Heart right ventricle (tissue), 16 donors: ENCODE data around the gene ZWILCH. TPM values are rescaled to one million over a fixed set of nuclear protein-coding genes. Genes with fewer than 3 reads are reported as not detected.

Source experiments
- ATAC-seq, 8 donors: fragments of 200-7000 bp; cut with Tn5 transposase; one replicate each; pipeline ENCODE4 v1.9.1; 2020; ENCODE audit warnings: mild to moderate bottlenecking in 8 of 8, moderate library complexity in 8 of 8, moderate number of reproducible peaks in 1 of 8
- DNase-seq, 2 donors: peaks; one replicate each; pipeline ENCODE4 v3.0.0-alpha.2; 2020
- H3K27ac ChIP-seq, 10 donors: fragments of 200-600 bp; sonication (generic) in 2 of 10; one replicate each; pipeline versions ENCODE4 v1.5.0 to v1.8.0; 2020 to 2022; ENCODE audit warnings: mild to moderate bottlenecking in 3 of 10
- H3K27me3 ChIP-seq, 7 donors: fragments of 200-600 bp; one replicate each; pipeline ENCODE4 v1.8.0; 2021 to 2022; ENCODE audit warnings: mild to moderate bottlenecking in 2 of 7
- H3K36me3 ChIP-seq, 9 donors: fragments of 200-600 bp; sonication (generic) in 1 of 9; one replicate each; pipeline versions ENCODE4 v1.5.0 to v1.8.0; 2020 to 2022; ENCODE audit warnings: mild to moderate bottlenecking in 2 of 9
- H3K4me1 ChIP-seq, 9 donors: fragments of 200-600 bp; sonication (generic) in 1 of 9; one replicate each; pipeline versions ENCODE4 v1.5.0 to v1.8.0; 2020 to 2022; ENCODE audit warnings: mild to moderate bottlenecking in 4 of 9
- H3K4me3 ChIP-seq, 10 donors: fragments of 200-600 bp; sonication (generic) in 2 of 10; one replicate each; pipeline versions ENCODE4 v1.5.0 to v1.8.0; 2020 to 2022; ENCODE audit warnings: mild to moderate bottlenecking in 7 of 10, moderate library complexity in 2 of 10
- H3K9me3 ChIP-seq, 11 donors: fragments of 200-600 bp in 10 of 11; sonication (generic) in 2 of 11; one replicate each; pipeline versions ENCODE4 v1.5.0 to v1.8.0; 2013 to 2022; ENCODE audit warnings: mild to moderate bottlenecking in 2 of 11, control low read depth in 1 of 11, moderate library complexity in 1 of 11
- WGBS, 2 donors: extraction: QIAGEN DNeasy Blood & Tissue Kit; methylation state at CpG; one replicate each; pipeline ENCODE4 v1.1.7; 2013; ENCODE audit warnings: inconsistent platforms in 1 of 2; 5-methylcytosine and 5-hydroxymethylcytosine counted together
- intact Hi-C, 10 donors: fragments of 100-400 bp; cut with DNase I; formaldehyde crosslinking; loops; one replicate each; pipeline versions ENCODE4 v1.11.1 to v1.14.2; 2022
- polyA plus RNA-seq, 2 donors: library from polyadenylated mRNA; stranded (reverse); fragments of 200-250 nt; gene quantifications; one replicate each; pipeline ENCODE4 v1.2.3, GENCODE V29; 2013
- total RNA-seq, 10 donors: library from RNA; stranded (reverse); fragmentation: NEBNext Ultra II Directional in 3 of 10; extraction: Animal tissue kit (Norgen Biotek cat#: 25700) in 3 of 10; gene quantifications; one replicate each; pipeline versions ENCODE4 v1.2.1 to v1.2.4, GENCODE V29; 2021 to 2023
- TF ChIP-seq, protein P1 (sequence below), 9 donors: fragments of 200-600 bp; sonication (generic) in 2 of 9; IDR thresholded peaks; one replicate each; pipeline versions ENCODE4 v1.5.0 to v1.8.0; 2021 to 2022; ENCODE audit warnings: antibody characterized with exemption in 9 of 9, mild to moderate bottlenecking in 5 of 9, moderate library complexity in 1 of 9
- donor health status: Arrhythmogenic right ventricular cardiomyopathy.
- donor health status: ischemic (EF 13 %, LVEDD 7.1; RV severe dilation, severe dysfunction).
- donor health status: healthy with polysubstance abuse.
- donor health status: DM: no; HTN: yes; CAD: no.
- donor health status: DM: no; HTN: no; CAD: no.
- donor health status: ischemic (EF 25% LVEDD 6.9; RV normal size, moderate dysfunction).
- donor health status: ischemic (EF 25% LVEDD 5.7; RV mildly dilated, moderate dysfunction).
- donor health status: healthy.
- donor health status: DM: yes; HTN: yes; CAD: no.
- donor health status: Ischemic cardiomyopathy.
- donor health status: ischemic (EF 35%, LVEDD 5.7; RV mildly dilated, moderate dysfunction).
- donor health status: nonischemic (EF 11% LVEDD 7.7; RV severe dilation, severe dysfunction).
- donor health status: DM: yes; HTN: yes; CAD: no.
- donor health status: PGD.
- donor health status: ischemic (EF 29% LVEDD 5.4; RV normal size, mild dysfunction).
- donor health status: nonischemic (EF 23%, LVEDD 6.1; RV moderate dilation, normal function).

ZWILCH gene
- total and polyA plus RNA-seq, 12 donors = 1.5 to 6.6 (median 2.3) TPM

DNA sequence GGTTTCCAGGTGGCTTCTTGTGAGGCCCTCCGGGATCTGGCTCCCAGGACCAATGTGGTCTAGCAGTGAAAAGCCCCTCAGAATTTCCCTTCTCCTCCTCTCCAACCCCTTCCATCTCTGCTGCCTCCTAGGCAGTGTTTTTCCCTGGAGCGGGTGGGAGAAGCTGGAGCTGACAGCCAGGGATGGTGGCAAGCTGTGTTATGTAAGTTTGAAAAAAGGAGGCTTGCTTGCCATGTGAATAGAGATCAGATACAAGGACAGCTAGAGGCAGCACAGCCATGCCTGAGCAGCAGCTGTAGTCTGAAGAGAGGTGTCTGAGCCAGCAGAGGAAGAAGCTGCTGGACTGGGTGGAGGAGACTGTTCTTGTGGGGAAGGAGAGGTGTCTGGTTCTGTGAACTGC is 28.1 kb upstream of the ZWILCH start:
- intact Hi-C loops = no loop called here
- DNase-seq (no peak), ATAC-seq (no peak)
- Histone ChIP-seq H3K27ac (no peak overlapping the region), H3K4me1 (peaks cover 0 to 27% (median 15%) of the 10 kb centered on the region in 9 donors), H3K4me3 (no peak overlapping the region), H3K27me3 (no peaks in the 10 kb centered on the region), H3K9me3 (no peaks in the 10 kb centered on the region), H3K36me3 (peaks cover 0 to 12% (median 6%) of the 10 kb centered on the region in 9 donors)
- WGBS, 2 donors = 96% methylated on average over 2 of the region's 2 CpGs
- TF ChIP-seq, protein P1, sequence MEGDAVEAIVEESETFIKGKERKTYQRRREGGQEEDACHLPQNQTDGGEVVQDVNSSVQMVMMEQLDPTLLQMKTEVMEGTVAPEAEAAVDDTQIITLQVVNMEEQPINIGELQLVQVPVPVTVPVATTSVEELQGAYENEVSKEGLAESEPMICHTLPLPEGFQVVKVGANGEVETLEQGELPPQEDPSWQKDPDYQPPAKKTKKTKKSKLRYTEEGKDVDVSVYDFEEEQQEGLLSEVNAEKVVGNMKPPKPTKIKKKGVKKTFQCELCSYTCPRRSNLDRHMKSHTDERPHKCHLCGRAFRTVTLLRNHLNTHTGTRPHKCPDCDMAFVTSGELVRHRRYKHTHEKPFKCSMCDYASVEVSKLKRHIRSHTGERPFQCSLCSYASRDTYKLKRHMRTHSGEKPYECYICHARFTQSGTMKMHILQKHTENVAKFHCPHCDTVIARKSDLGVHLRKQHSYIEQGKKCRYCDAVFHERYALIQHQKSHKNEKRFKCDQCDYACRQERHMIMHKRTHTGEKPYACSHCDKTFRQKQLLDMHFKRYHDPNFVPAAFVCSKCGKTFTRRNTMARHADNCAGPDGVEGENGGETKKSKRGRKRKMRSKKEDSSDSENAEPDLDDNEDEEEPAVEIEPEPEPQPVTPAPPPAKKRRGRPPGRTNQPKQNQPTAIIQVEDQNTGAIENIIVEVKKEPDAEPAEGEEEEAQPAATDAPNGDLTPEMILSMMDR (IDR thresholded peaks at IDR 0.05) = no peak

DNA sequence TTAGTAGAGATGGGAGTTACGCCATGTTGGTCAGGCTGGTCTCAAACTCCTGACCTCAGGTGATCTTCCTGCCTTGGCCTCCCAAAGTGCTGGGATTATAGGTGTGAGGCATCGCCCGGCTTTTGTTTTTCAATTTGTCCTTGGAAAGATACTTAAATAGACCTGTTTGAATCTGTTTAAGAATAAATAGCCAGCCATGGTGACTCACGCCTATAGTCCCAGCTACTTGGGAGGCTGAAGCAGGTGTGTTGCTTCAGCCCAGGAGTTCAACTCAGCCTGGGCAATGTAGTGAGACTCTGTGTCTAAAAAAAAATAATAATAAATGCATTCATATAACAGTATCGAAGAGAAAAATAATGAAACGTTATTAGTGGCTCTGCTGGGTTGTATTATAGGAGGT is 24.9 kb upstream of the ZWILCH start:
- intact Hi-C loops = loop anchor here in 1 of 10 donors (10.0 kb wide), 1 partner anchor 75 kb away; no protein-coding TSS in a partner anchor
- TF ChIP-seq, protein P1 (IDR thresholded peaks at IDR 0.05) = no peak
- no peak for ATAC-seq
- Histone ChIP-seq H3K27ac (no peak overlapping the region), H3K27me3 (no peaks in the 10 kb centered on the region), H3K4me3 (no peak overlapping the region), H3K9me3 (no peaks in the 10 kb centered on the region), H3K4me1 (peaks cover 0 to 14% (median 2%) of the 10 kb centered on the region in 9 donors), H3K36me3 (peaks cover 0 to 37% (median 6%) of the 10 kb centered on the region in 9 donors)
- 86 to 90% methylated on average over 6 of the region's 6 CpGs for WGBS, 2 donors
- no peak for DNase-seq

DNA sequence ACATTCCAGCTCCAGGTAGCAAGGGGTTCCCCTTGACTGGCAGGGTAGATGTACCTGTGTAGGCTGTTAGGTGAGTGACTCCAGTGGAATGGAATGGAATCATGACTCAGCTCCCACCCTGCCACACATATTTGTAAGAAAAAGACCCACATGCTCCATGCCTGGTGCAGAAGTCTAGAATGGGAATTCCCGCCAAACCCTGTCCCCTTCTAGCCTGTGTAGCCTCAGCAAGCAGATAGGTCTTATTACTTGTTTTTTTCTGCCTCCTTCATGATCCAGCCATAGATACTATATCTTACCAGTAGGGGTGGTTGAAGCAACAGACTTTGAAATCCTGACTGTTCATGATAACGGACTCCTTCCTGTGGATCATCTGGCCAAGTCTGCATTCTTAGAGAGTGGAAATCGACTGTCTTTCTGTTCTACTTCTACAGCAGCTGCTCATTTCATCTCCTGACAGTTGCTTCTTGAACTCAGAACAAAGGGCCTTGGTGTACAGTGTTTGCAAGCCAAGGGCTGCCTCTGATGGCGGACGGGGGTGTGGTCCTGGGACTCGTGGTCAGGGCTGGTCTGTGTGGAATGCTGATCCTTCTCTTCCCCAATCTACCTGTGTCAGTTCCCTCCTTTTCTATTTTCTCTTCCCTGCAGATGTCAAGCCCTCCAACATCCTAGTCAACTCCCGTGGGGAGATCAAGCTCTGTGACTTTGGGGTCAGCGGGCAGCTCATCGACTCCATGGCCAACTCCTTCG is 23.8 kb upstream of the ZWILCH start:
- H3K4me1 ChIP-seq = peaks cover 0 to 14% (median 2%) of the 10 kb centered on the region in 9 donors

DNA sequence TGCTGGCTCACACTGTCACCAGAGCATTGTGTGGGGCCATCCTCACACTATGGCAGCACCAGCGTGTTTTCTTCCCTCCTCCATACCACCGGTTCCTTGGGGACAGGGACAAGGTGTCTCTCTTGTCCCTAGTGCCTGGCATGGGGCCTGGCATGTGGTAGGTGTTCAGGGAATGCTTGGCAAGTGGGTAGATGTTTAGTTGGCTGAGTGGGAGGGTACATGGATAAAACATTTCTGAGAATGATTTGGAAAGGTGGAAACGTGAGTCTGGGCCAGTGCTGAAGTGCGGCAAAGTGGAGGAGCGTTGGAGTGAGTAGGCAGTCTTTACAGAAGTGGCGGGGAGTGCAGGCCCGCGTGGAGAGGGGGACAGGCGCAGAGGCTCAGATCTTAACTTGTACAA is 22.6 kb upstream of the ZWILCH start:
- H3K9me3 ChIP-seq = no peaks in the 10 kb centered on the region
- peaks cover 0 to 60% (median 6%) of the 10 kb centered on the region in 9 donors for H3K36me3 ChIP-seq
- ATAC-seq (peak in 3 of 8 donors; percentile 43 to 69 (median 49)), DNase-seq (no peak)
- H3K27me3 ChIP-seq = no peaks in the 10 kb centered on the region
- H3K4me1 ChIP-seq = peaks cover 0 to 14% (median 0%) of the 10 kb centered on the region in 9 donors
- TF ChIP-seq, protein P1 (IDR thresholded peaks at IDR 0.05) = no peak
- H3K4me3 ChIP-seq = no peak overlapping the region
- WGBS, 2 donors = 76 to 82% methylated on average over 9 of the region's 9 CpGs
- no peak overlapping the region for H3K27ac ChIP-seq
- intact Hi-C loops = loop anchor here in 1 of 10 donors (10.0 kb wide), 1 partner anchor 78 kb away; no protein-coding TSS in a partner anchor

More for the DNA sequence above, 23.8 kb upstream of the ZWILCH start:
- H3K4me3 ChIP-seq = no peak overlapping the region
- H3K27me3 ChIP-seq = no peaks in the 10 kb centered on the region
- H3K9me3 ChIP-seq = no peaks in the 10 kb centered on the region
- 88 to 91% methylated on average over 10 of the region's 10 CpGs for WGBS, 2 donors
- H3K36me3 ChIP-seq = peaks cover 0 to 47% (median 6%) of the 10 kb centered on the region in 9 donors
- no peak overlapping the region for H3K27ac ChIP-seq
- intact Hi-C loops = loop anchor here in 1 of 10 donors (10.0 kb wide), 1 partner anchor 76 kb away; no protein-coding TSS in a partner anchor
- ATAC-seq (no peak), DNase-seq (no peak)
- TF ChIP-seq, protein P1 (IDR thresholded peaks at IDR 0.05) = no peak
